Measurements from ENCODE around the gene NINJ2.
A peak's percentile ranks its signal among the peaks of the same experiment; 100 is the strongest.

NINJ2 gene

DNA sequence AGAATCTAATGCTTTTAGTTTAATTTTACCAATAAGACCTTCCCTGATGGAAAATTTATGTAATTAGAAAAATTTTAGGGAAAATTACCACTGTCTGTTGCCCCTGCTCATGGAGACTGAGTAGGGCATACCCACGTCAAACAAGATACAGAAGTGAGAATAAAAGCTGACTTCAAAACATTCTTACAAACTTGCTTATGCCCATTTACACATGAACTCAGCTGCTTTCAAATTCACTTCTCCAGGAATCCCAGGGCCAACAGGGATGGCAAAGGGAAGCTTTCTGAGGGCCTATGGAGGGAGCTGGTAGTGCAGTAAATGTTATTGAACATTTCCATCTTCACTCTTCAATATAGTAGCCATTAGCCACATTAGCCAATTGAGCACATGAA, 4.8 kb upstream of the NINJ2 start:
- no peaks in the 10 kb centered on the region for H3K36me3 ChIP-seq (ENCODE audit: control insufficient read depth, insufficient read depth, low read length)
- H3K4me3 ChIP-seq (ENCODE audit: low read length) = no peak overlapping the region
- peaks cover 2% of the 10 kb centered on the region for H3K4me1 ChIP-seq (ENCODE audit: control insufficient read depth, low read depth, low read length)
- no CpG with 5 or more reads among the region's 1 CpG for WGBS (ENCODE audit: extremely low coverage, insufficient coverage, low lambda C conversion rate)
- no peak overlapping the region for H3K9ac ChIP-seq (ENCODE audit: low read length)
- H2BK5ac ChIP-seq (ENCODE audit: low read length) = no peak overlapping the region
- H2BK15ac ChIP-seq (replicated peaks; ENCODE audit: low read depth) = no peak overlapping the region
- no peaks in the 10 kb centered on the region for H3K79me2 ChIP-seq (ENCODE audit: control insufficient read depth, insufficient read depth, low read length)
- H2AK5ac ChIP-seq (ENCODE audit: low read length) = no peak overlapping the region
- no peak overlapping the region for H4K8ac ChIP-seq (ENCODE audit: low read depth, low read length)
- no peaks in the 10 kb centered on the region for H3K79me1 ChIP-seq (ENCODE audit: low read length)
- no peak overlapping the region for H3K27ac ChIP-seq (ENCODE audit: low read depth, low read length)
- H3K23ac ChIP-seq (ENCODE audit: low read length) = no peak overlapping the region
- H3K4me2 ChIP-seq (ENCODE audit: low read length) = no peak overlapping the region
- no peak for DNase-seq
- no peaks in the 10 kb centered on the region for H3K27me3 ChIP-seq (ENCODE audit: insufficient read depth, low read length, poor library complexity)
- peak overlapping the region; percentile 20 for H3K56ac ChIP-seq (ENCODE audit: low read length)
- H4K5ac ChIP-seq (ENCODE audit: low read length) = no peak overlapping the region
- H3K18ac ChIP-seq (ENCODE audit: low read length) = no peak overlapping the region
- H2BK120ac ChIP-seq (ENCODE audit: low read depth, low read length) = no peak overlapping the region
- no peak overlapping the region for H3K4ac ChIP-seq (ENCODE audit: low read depth, low read length)

DNA sequence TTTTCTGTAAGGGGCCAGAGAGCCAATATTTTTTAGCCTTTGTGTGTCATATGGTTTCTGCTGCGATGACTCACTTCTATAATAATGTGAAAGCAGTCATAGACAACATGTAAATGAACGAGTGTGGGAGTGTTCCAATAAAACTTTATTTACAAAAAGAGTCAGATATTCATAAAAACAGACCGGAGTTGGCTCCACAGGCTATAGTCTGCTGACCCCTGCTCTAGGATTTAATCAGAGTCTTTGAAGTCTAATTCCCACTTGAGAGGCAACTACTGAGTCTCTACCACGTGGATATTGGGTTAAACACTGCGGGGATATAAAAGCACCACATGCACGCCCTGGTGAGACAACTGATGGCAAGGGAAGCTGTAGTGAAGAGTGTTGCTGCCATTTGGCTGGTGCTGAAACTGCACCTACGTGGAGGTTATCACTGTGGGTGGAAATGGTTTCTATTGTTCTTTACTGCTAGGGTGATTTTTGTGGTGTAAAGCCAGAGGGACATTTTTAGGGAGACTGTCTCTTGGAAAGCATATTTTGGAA, 3.6 kb upstream of the NINJ2 start:
- no peak overlapping the region for H3K9ac ChIP-seq (ENCODE audit: low read length)
- no peak overlapping the region for H3K56ac ChIP-seq (ENCODE audit: low read length)
- no peak overlapping the region for H3K4me2 ChIP-seq (ENCODE audit: low read length)
- no peaks in the 10 kb centered on the region for H3K4me1 ChIP-seq (ENCODE audit: control insufficient read depth, low read depth, low read length)
- no peak overlapping the region for H2BK15ac ChIP-seq (replicated peaks; ENCODE audit: low read depth)
- DNase-seq = no peak
- H3K23ac ChIP-seq (ENCODE audit: low read length) = no peak overlapping the region
- no peaks in the 10 kb centered on the region for H3K36me3 ChIP-seq (ENCODE audit: control insufficient read depth, insufficient read depth, low read length)
- no peaks in the 10 kb centered on the region for H3K79me1 ChIP-seq (ENCODE audit: low read length)
- H4K8ac ChIP-seq (ENCODE audit: low read depth, low read length) = no peak overlapping the region
- no peak overlapping the region for H2AK5ac ChIP-seq (ENCODE audit: low read length)
- no peak overlapping the region for H3K4me3 ChIP-seq (ENCODE audit: low read length)
- no CpG with 5 or more reads among the region's 7 CpGs for WGBS (ENCODE audit: extremely low coverage, insufficient coverage, low lambda C conversion rate)
- no peak overlapping the region for H2BK5ac ChIP-seq (ENCODE audit: low read length)
- no peak overlapping the region for H3K27ac ChIP-seq (ENCODE audit: low read depth, low read length)
- H3K18ac ChIP-seq (ENCODE audit: low read length) = no peak overlapping the region
- no peaks in the 10 kb centered on the region for H3K79me2 ChIP-seq (ENCODE audit: control insufficient read depth, insufficient read depth, low read length)
- H4K5ac ChIP-seq (ENCODE audit: low read length) = no peak overlapping the region
- H2BK120ac ChIP-seq (ENCODE audit: low read depth, low read length) = no peak overlapping the region
- H3K4ac ChIP-seq (ENCODE audit: low read depth, low read length) = no peak overlapping the region
- H3K27me3 ChIP-seq (ENCODE audit: insufficient read depth, low read length, poor library complexity) = no peaks in the 10 kb centered on the region

DNA sequence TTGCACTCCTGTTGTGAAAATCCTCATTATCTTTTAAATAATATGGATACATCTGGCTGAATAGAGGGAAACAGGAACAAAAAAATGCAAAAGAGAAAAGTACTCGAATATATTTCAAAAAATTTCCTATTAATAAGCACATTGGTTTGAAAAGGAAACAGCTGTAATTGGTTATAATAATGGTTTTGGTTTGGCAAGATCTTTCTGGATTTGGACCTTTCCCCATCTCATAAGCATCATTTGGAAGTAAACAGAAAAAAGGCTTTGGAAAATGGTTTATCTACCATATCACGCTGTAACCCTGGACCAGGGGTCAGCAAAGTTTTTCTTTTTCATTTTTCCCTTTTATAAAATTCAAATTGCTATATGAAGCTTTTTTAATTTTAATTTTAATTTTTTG, 2.8 kb upstream of the NINJ2 start:
- no peak overlapping the region for H4K5ac ChIP-seq (ENCODE audit: low read length)
- WGBS (ENCODE audit: extremely low coverage, insufficient coverage, low lambda C conversion rate) = no CpG with 5 or more reads among the region's 2 CpGs
- no peak overlapping the region for H3K4ac ChIP-seq (ENCODE audit: low read depth, low read length)

DNA sequence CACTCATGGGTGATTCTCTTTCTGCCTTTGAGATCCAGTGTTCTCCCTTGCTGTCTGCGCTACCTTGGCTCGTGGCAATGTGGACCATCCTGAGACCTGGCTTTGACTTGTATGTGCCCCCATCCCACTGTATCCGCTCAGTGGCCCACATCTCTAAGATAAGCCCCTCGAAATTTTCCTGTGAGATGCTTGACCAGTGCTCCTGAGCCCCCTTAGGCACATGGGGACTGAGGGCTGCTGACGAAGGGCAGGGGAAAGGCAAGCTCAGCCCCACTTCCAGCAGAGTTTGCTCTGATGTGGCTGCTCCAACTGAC, 1.5 kb upstream of the NINJ2 start:
- no CpG with 5 or more reads among the region's 5 CpGs for WGBS (ENCODE audit: extremely low coverage, insufficient coverage, low lambda C conversion rate)
- H2AK5ac ChIP-seq (ENCODE audit: low read length) = no peak overlapping the region
- no peak overlapping the region for H3K4ac ChIP-seq (ENCODE audit: low read depth, low read length)
- H4K8ac ChIP-seq (ENCODE audit: low read depth, low read length) = no peak overlapping the region
- H3K4me3 ChIP-seq (ENCODE audit: low read length) = no peak overlapping the region
- no peak overlapping the region for H3K56ac ChIP-seq (ENCODE audit: low read length)
- no peak overlapping the region for H3K4me2 ChIP-seq (ENCODE audit: low read length)
- no peak overlapping the region for H2BK5ac ChIP-seq (ENCODE audit: low read length)
- DNase-seq = no peak
- H3K27me3 ChIP-seq (ENCODE audit: insufficient read depth, low read length, poor library complexity) = no peaks in the 10 kb centered on the region
- H4K5ac ChIP-seq (ENCODE audit: low read length) = no peak overlapping the region
- H3K79me1 ChIP-seq (ENCODE audit: low read length) = no peaks in the 10 kb centered on the region
- no peak overlapping the region for H2BK15ac ChIP-seq (replicated peaks; ENCODE audit: low read depth)
- H3K27ac ChIP-seq (ENCODE audit: low read depth, low read length) = no peak overlapping the region
- no peak overlapping the region for H3K23ac ChIP-seq (ENCODE audit: low read length)
- no peaks in the 10 kb centered on the region for H3K4me1 ChIP-seq (ENCODE audit: control insufficient read depth, low read depth, low read length)
- H3K9ac ChIP-seq (ENCODE audit: low read length) = no peak overlapping the region
- no peaks in the 10 kb centered on the region for H3K36me3 ChIP-seq (ENCODE audit: control insufficient read depth, insufficient read depth, low read length)
- H2BK120ac ChIP-seq (ENCODE audit: low read depth, low read length) = no peak overlapping the region
- H3K18ac ChIP-seq (ENCODE audit: low read length) = no peak overlapping the region
- no peaks in the 10 kb centered on the region for H3K79me2 ChIP-seq (ENCODE audit: control insufficient read depth, insufficient read depth, low read length)

More for the DNA sequence above, 2.8 kb upstream of the NINJ2 start:
- H3K4me1 ChIP-seq (ENCODE audit: control insufficient read depth, low read depth, low read length) = no peaks in the 10 kb centered on the region
- no peak overlapping the region for H2BK5ac ChIP-seq (ENCODE audit: low read length)
- H3K4me3 ChIP-seq (ENCODE audit: low read length) = no peak overlapping the region
- no peak overlapping the region for H3K23ac ChIP-seq (ENCODE audit: low read length)
- no peaks in the 10 kb centered on the region for H3K79me2 ChIP-seq (ENCODE audit: control insufficient read depth, insufficient read depth, low read length)
- H3K27ac ChIP-seq (ENCODE audit: low read depth, low read length) = no peak overlapping the region
- H2BK15ac ChIP-seq (replicated peaks; ENCODE audit: low read depth) = no peak overlapping the region
- H4K8ac ChIP-seq (ENCODE audit: low read depth, low read length) = no peak overlapping the region
- H3K79me1 ChIP-seq (ENCODE audit: low read length) = no peaks in the 10 kb centered on the region
- no peak overlapping the region for H2BK120ac ChIP-seq (ENCODE audit: low read depth, low read length)
- no peaks in the 10 kb centered on the region for H3K36me3 ChIP-seq (ENCODE audit: control insufficient read depth, insufficient read depth, low read length)
- DNase-seq = no peak
- no peaks in the 10 kb centered on the region for H3K27me3 ChIP-seq (ENCODE audit: insufficient read depth, low read length, poor library complexity)
- H3K4me2 ChIP-seq (ENCODE audit: low read length) = no peak overlapping the region
- no peak overlapping the region for H3K9ac ChIP-seq (ENCODE audit: low read length)
- no peak overlapping the region for H3K18ac ChIP-seq (ENCODE audit: low read length)
- H3K56ac ChIP-seq (ENCODE audit: low read length) = no peak overlapping the region
- H2AK5ac ChIP-seq (ENCODE audit: low read length) = no peak overlapping the region

DNA sequence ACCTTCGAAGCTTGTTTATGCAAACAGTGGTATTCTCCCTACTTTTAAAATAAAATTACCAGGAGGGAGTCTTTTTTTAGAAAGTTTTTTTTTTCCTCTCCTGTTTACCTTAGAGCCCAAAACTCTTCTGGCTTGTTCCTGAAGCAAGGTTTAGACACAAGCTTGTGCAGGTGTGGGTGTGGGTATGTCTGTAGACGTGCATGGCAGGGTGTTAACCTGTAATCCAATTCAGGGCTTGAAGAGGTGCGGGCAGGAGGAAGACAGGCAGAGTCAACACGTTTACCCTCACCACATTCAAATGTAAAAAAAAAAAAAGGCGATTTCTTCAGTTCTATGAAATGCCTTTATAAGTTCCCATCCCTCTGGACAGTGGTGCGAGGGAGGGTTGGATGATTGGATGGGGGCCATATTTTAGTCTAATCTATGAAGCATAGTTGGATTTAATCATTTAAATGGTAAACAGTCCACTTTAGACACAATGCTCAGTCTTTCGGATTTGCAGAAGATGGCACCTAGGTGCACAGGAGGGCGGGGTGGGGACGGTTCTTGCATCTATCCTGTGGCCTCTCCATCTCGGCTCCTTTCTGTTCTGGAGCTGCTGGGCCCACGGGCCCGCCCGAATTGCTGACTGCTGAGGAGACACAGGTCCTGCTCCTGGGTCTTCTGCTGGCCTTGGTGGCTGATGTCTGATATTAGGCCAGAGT, 982 bp upstream of the NINJ2 start:
- no peaks in the 10 kb centered on the region for H3K79me2 ChIP-seq (ENCODE audit: control insufficient read depth, insufficient read depth, low read length)
- H2AK5ac ChIP-seq (ENCODE audit: low read length) = no peak overlapping the region
- no peak overlapping the region for H3K27ac ChIP-seq (ENCODE audit: low read depth, low read length)
- H3K36me3 ChIP-seq (ENCODE audit: control insufficient read depth, insufficient read depth, low read length) = no peaks in the 10 kb centered on the region
- H3K79me1 ChIP-seq (ENCODE audit: low read length) = no peaks in the 10 kb centered on the region
- DNase-seq = no peak
- H2BK120ac ChIP-seq (ENCODE audit: low read depth, low read length) = no peak overlapping the region
- H3K18ac ChIP-seq (ENCODE audit: low read length) = no peak overlapping the region
- no peaks in the 10 kb centered on the region for H3K4me1 ChIP-seq (ENCODE audit: control insufficient read depth, low read depth, low read length)
- H2BK15ac ChIP-seq (replicated peaks; ENCODE audit: low read depth) = no peak overlapping the region
- H2BK5ac ChIP-seq (ENCODE audit: low read length) = no peak overlapping the region
- H3K27me3 ChIP-seq (ENCODE audit: insufficient read depth, low read length, poor library complexity) = no peaks in the 10 kb centered on the region
- no peak overlapping the region for H3K9ac ChIP-seq (ENCODE audit: low read length)
- no peak overlapping the region for H3K4me3 ChIP-seq (ENCODE audit: low read length)
- no peak overlapping the region for H3K23ac ChIP-seq (ENCODE audit: low read length)
- H3K4me2 ChIP-seq (ENCODE audit: low read length) = no peak overlapping the region
- no peak overlapping the region for H3K4ac ChIP-seq (ENCODE audit: low read depth, low read length)
- H3K56ac ChIP-seq (ENCODE audit: low read length) = no peak overlapping the region
- no peak overlapping the region for H4K5ac ChIP-seq (ENCODE audit: low read length)
- H4K8ac ChIP-seq (ENCODE audit: low read depth, low read length) = no peak overlapping the region
- WGBS (ENCODE audit: extremely low coverage, insufficient coverage, low lambda C conversion rate) = no CpG with 5 or more reads among the region's 13 CpGs
